Measurements from ENCODE around the gene MED27.

The MED27 gene

GRCh38 chr9:131839281-131840084, 240.2 kb downstream of the MED27 start:
- intact Hi-C loops (cut with DNase I; ENCODE audit: low total_unique reads), result no loop called here
- no peak overlapping the region for H3K27ac ChIP-seq

GRCh38 chr9:131838530-131839280, 241.0 kb downstream of the MED27 start:
- no peak for DNase-seq
- Histone ChIP-seq H3K27me3 (peaks cover 0 to 86% of the 10 kb centered on the region in 2 donors), H3K27ac (no peak overlapping the region)

More at GRCh38 chr9:131839281-131840084, 240.2 kb downstream of the MED27 start:
- Histone ChIP-seq H3K4me1 (peaks cover 0 to 5% (median 2%) of the 10 kb centered on the region in 4 donors), H3K4me3 (no peak overlapping the region), H3K9me3 (peaks cover 0 to 2% (median 1%) of the 10 kb centered on the region in 3 donors), H3K36me3 (no peaks in the 10 kb centered on the region), H3K27me3 (peaks cover 0 to 87% of the 10 kb centered on the region in 2 donors)
- TF ChIP-seq, protein P1, sequence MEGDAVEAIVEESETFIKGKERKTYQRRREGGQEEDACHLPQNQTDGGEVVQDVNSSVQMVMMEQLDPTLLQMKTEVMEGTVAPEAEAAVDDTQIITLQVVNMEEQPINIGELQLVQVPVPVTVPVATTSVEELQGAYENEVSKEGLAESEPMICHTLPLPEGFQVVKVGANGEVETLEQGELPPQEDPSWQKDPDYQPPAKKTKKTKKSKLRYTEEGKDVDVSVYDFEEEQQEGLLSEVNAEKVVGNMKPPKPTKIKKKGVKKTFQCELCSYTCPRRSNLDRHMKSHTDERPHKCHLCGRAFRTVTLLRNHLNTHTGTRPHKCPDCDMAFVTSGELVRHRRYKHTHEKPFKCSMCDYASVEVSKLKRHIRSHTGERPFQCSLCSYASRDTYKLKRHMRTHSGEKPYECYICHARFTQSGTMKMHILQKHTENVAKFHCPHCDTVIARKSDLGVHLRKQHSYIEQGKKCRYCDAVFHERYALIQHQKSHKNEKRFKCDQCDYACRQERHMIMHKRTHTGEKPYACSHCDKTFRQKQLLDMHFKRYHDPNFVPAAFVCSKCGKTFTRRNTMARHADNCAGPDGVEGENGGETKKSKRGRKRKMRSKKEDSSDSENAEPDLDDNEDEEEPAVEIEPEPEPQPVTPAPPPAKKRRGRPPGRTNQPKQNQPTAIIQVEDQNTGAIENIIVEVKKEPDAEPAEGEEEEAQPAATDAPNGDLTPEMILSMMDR (IDR thresholded peaks at IDR 0.05), result no peak
- DNase-seq, result no peak

DNA sequence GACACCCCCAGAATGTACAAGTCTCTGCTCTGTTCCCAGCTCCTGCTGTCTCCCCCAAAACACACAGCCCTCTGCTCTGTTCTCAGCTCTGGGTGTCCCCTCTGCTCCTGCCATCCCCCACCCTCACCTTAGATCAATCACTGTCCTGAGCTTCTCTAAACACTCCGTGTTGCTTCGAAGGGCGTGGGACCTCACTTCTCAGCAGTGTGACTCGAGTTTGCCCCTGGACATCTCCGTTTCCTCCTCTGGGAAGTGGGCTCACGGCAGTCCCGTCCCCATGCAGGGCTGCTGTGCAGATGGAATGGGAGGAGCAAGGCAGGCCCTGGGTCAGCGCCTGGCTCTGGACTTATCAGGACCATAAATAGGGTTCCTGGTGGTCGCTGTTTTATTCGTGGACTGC, 241.8 kb downstream of the MED27 start:
- H3K36me3 ChIP-seq, result no peaks in the 10 kb centered on the region
- no peak for DNase-seq
- peaks cover 0 to 19% (median 16%) of the 10 kb centered on the region in 3 donors for H3K9me3 ChIP-seq
- intact Hi-C loops (cut with DNase I; ENCODE audit: low total_unique reads), result no loop called here
- peaks cover 0 to 85% of the 10 kb centered on the region in 2 donors for H3K27me3 ChIP-seq
- no peak overlapping the region for H3K4me3 ChIP-seq
- TF ChIP-seq, protein P1 (IDR thresholded peaks at IDR 0.05), result no peak
- H3K27ac ChIP-seq, result no peak overlapping the region
- peaks cover 0 to 5% (median 2%) of the 10 kb centered on the region in 4 donors for H3K4me1 ChIP-seq

More at GRCh38 chr9:131838530-131839280, 241.0 kb downstream of the MED27 start:
- Histone ChIP-seq H3K4me3 (no peak overlapping the region), H3K36me3 (no peaks in the 10 kb centered on the region), H3K9me3 (peaks cover 0 to 10% (median 9%) of the 10 kb centered on the region in 3 donors), H3K4me1 (peaks cover 0 to 5% (median 2%) of the 10 kb centered on the region in 4 donors)
- TF ChIP-seq, protein P1 (IDR thresholded peaks at IDR 0.05), result no peak
- intact Hi-C loops (cut with DNase I; ENCODE audit: low total_unique reads), result no loop called here

DNA sequence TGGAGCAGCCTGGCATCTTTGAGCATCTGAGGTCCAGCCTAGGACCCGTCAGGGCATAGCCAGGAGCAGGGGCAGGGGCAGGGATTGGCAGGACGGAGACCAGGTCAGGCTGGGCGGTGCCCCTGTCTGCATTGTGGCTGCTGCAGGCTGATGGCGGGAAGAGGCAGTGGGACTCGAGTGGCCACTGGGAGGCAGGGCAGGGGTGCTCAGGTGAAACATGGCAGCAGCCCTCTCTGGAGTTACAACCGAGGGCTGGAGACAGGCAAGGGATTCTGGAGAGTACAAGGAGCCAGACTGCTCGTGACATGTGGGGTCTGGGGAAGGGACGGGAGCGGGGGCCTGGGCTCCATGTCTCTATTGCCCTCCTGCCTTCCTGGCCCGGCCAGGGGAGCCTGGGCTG, 242.4 kb downstream of the MED27 start:
- H3K27ac ChIP-seq, result no peak overlapping the region
- DNase-seq, result no peak
- H3K9me3 ChIP-seq, result peaks cover 0 to 22% (median 16%) of the 10 kb centered on the region in 3 donors
- no peak overlapping the region for H3K4me3 ChIP-seq
- TF ChIP-seq, protein P1 (IDR thresholded peaks at IDR 0.05), result no peak
- intact Hi-C loops (cut with DNase I; ENCODE audit: low total_unique reads), result no loop called here
- H3K36me3 ChIP-seq, result no peaks in the 10 kb centered on the region
- H3K27me3 ChIP-seq, result peaks cover 0 to 80% of the 10 kb centered on the region in 2 donors
- peaks cover 0 to 5% (median 2%) of the 10 kb centered on the region in 4 donors for H3K4me1 ChIP-seq

DNA sequence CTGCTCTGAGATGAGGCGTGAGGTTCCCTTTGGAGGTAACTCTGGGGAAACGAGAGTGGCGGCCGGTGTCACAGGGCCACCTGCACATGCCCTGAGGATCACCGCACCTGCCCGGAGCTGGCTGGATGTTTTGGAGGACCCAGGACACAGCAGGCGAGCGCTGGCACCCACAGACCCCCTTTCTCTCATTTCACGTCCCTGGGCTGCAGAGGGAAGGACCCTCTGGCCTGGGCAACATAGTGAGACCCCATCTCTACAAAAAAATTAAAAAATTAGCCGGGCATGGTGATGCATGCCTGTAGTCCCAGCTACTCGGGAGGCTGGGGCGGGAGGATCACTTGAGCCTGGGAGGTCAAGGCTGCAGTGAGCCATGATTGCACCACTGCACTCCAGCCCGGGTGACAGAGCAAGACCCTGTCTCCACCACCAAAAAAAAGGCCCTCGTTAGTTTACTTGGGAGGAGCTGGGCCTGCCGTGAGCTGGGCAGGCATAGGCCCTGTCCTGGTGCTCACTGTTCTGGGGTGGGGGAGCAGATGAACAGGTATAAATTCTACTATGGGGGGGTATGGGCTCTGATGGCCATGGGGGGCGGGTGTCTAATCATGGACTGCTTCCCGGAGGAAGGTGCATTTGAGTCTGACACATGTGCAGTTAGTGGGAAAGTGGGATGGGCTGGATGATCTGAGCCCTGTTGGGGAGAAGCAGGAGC, 242.9 kb downstream of the MED27 start:
- Histone ChIP-seq H3K9me3 (peaks cover 0 to 22% (median 16%) of the 10 kb centered on the region in 3 donors), H3K27ac (no peak overlapping the region), H3K4me1 (peaks cover 0 to 5% (median 2%) of the 10 kb centered on the region in 4 donors), H3K27me3 (peaks cover 0 to 80% of the 10 kb centered on the region in 2 donors), H3K36me3 (no peaks in the 10 kb centered on the region), H3K4me3 (no peak overlapping the region)
- intact Hi-C loops (cut with DNase I; ENCODE audit: low total_unique reads), result no loop called here
- TF ChIP-seq, protein P1 (IDR thresholded peaks at IDR 0.05), result no peak
- no peak for DNase-seq

Measured in tibial artery (tissue), 4 donors.